SK-N-SH (cell line): ENCODE measurements around the gene METTL2B.
A peak's percentile ranks its signal among the peaks of the same experiment; 100 is the strongest.

Experiments
- CTCF ChIP-seq: fragments of 200-600 bp; sonication (generic); IDR thresholded peaks from 2 replicates; pipeline ENCODE4 v1.6.1; 2017; ENCODE audit warnings: antibody characterized with exemption, mild to moderate bottlenecking, moderate library complexity
- EP300 ChIP-seq, 2 experiments: IDR thresholded peaks; 2 replicates each; pipeline versions ENCODE4 v1.4.0 to v1.6.1; 2012; ENCODE audit warnings: borderline replicate concordance in 1 of 2, low read depth in 1 of 2, low read length in 1 of 2
- FOSL2 ChIP-seq: IDR thresholded peaks from 2 replicates; pipeline ENCODE4 v1.4.0; 2012; ENCODE audit warnings: low read depth, mild to moderate bottlenecking, moderate library complexity, borderline replicate concordance
- GABPA ChIP-seq: IDR thresholded peaks from 2 replicates; pipeline ENCODE4 v1.4.0; 2012; ENCODE audit warnings: low read depth, mild to moderate bottlenecking
- NFIC ChIP-seq: IDR thresholded peaks from 2 replicates; pipeline ENCODE4 v1.4.0; 2012; ENCODE audit warnings: borderline replicate concordance
- POLR2AphosphoS5 ChIP-seq: IDR thresholded peaks from 2 replicates; pipeline ENCODE4 v1.6.1; 2012; ENCODE audit warnings: low read depth, low read length
- RAD21 ChIP-seq: IDR thresholded peaks from 2 replicates; pipeline ENCODE4 v1.6.1; 2012; ENCODE audit warnings: mild to moderate bottlenecking, low read length
- REST ChIP-seq: IDR thresholded peaks from 2 replicates; pipeline ENCODE4 v1.6.1; 2012; ENCODE audit warnings: mild to moderate bottlenecking, low read depth, low read length, moderate library complexity
- TAF1 ChIP-seq: IDR thresholded peaks from 2 replicates; pipeline ENCODE4 v1.6.1; 2012; ENCODE audit warnings: low read depth, mild to moderate bottlenecking, low read length, moderate library complexity, borderline replicate concordance
- USF2 ChIP-seq: fragments of 150-350 bp; IDR thresholded peaks from 2 replicates; pipeline ENCODE4 v1.6.1; 2017; ENCODE audit warnings: antibody characterized with exemption, low read length, low read depth, borderline replicate concordance
- YY1 ChIP-seq: IDR thresholded peaks from 2 replicates; pipeline ENCODE4 v1.4.0; 2012; ENCODE audit warnings: low read depth, mild to moderate bottlenecking
- ZBTB33 ChIP-seq: IDR thresholded peaks from 2 replicates; pipeline ENCODE4 v1.4.0; 2012; ENCODE audit warnings: low read depth, borderline replicate concordance
- TF ChIP-seq, protein P1 (sequence below): IDR thresholded peaks from 2 replicates; pipeline ENCODE4 v1.4.0; 2012; ENCODE audit warnings: low read depth

- peak; percentile 23; the same call in 1 of the 2 replicates for TF ChIP-seq NFIC
- no peak for TF ChIP-seq POLR2AphosphoS5
- no peak for TF ChIP-seq CTCF
- peak in 1 of 2 experiments; percentile 73; a peak in 1 of 4 replicates for TF ChIP-seq EP300 (IDR thresholded peaks at IDR 0.05; ENCODE audit: borderline replicate concordance in 1 of 2, low read depth in 1 of 2, low read length in 1 of 2)
- TF ChIP-seq USF2 = no peak
- TF ChIP-seq REST = no peak
- TF ChIP-seq YY1 = no peak
- no peak for TF ChIP-seq ZBTB33
- TF ChIP-seq, protein P1, sequence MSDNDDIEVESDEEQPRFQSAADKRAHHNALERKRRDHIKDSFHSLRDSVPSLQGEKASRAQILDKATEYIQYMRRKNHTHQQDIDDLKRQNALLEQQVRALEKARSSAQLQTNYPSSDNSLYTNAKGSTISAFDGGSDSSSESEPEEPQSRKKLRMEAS = no peak
- no peak for TF ChIP-seq FOSL2
- no peak for TF ChIP-seq GABPA
- no peak; the same call in 1 of the 2 replicates for TF ChIP-seq RAD21
- no peak for TF ChIP-seq TAF1
These were observed 30.2 kb upstream of the METTL2B start for GRCh38 chr7:128446306-128446705.
